H7 (cell line): ENCODE measurements around the gene HOXC13. TPM values are rescaled to one million over a fixed set of nuclear protein-coding genes. Genes with fewer than 3 reads are reported as not detected.

ENCODE experiments used
- DNase-seq: peaks from one replicate; pipeline ENCODE4 v3.0.0; 2012
- H3K27me3 ChIP-seq: 2 replicates; pipeline ENCODE4 v1.6.0; 2011; ENCODE audit warnings: mild to moderate bottlenecking, low read length; ENCODE audit not compliant: control insufficient read depth, insufficient read depth
- H3K36me3 ChIP-seq: replicated peaks from 2 replicates; pipeline ENCODE4 v1.5.1; 2011; ENCODE audit warnings: low read length; ENCODE audit not compliant: control insufficient read depth, insufficient read depth
- H3K4me3 ChIP-seq: 2 replicates; pipeline ENCODE4 v1.5.1; 2011; ENCODE audit warnings: low read depth, mild to moderate bottlenecking, control low read depth, low read length, moderate library complexity; ENCODE audit not compliant: insufficient read depth
- total RNA-seq: library from RNA; depleted of rRNA; stranded (reverse); fragments of >200 nt; shearing (Covaris generic); gene quantifications from 2 replicates; pipeline ENCODE4 v1.2.3, GENCODE V29; 2014

Gene HOXC13
- total RNA-seq, 1 experiment from 2014 or later = not detected

DNA sequence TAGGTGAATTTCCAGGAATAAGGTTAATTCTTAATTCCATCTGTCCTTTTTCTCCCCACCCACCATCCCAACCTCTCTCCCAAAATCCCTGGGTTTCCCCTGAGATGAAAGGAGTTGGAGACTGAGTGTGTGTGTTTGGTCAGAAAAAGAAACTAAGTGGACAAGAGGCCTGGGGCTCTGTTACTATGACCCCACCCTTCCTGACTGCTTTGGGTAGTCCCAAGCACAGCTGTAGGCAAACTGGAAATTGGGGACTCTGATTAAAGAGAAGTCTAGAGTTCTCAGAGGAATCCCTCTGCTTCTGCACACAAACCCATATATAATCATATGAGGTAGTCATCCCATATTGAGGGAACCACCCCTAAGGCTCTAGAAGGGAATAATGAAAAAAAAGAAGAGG, 9.1 kb downstream of the HOXC13 start:
- DNase-seq = peak; percentile 13
- Histone ChIP-seq H3K27me3 (peaks cover 100% of the 10 kb centered on the region), H3K4me3 (no peak overlapping the region), H3K36me3 (no peaks in the 10 kb centered on the region)

DNA sequence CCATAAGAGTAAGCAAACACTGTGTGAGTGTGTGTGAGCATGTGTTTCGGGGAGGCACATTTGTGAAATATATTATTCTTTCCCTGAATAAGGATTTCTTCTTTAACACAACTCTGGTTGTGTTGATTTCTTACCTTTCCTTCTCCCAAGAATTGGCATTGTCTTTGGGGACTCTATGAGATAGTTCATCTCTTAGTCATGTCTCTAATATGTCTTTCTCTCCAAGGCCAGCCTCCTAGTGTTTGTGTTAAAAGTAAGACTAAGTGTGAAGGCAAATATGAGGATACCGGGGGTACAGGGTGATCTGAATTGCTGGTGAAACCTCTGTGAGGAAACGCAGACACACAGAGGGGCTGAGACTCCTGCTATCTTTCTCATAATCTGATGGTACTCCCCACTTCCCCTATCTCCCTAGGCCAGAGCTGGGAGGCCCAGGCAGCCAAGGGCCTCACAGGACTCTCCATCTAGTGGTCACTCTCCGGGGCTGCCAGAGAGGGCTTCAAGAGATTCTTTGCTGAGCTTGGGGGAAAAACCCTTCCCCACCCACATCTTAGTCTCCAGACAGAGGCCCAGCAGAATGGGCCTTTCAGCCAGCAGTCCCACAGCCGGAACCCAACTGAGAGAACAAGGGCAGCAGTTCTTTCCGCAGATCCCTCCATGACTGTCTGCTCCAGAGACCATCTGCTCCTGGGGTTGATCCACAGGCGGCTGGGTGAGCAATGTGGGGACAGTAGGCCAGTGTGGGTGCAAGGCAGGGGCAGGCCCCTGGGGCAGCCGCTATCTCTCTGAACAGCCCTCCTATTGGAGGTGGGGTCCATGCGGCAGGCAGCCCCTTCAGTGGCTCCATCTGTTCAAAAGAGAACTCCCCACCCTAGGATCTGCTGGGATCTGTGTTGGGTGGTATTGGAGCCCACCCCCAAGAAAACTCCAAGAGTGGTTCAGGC, 10.3 kb downstream of the HOXC13 start:
- DNase-seq = peak; percentile 61
- H3K4me3 ChIP-seq = no peak overlapping the region
- H3K36me3 ChIP-seq = no peaks in the 10 kb centered on the region
- peaks cover 100% of the 10 kb centered on the region for H3K27me3 ChIP-seq

DNA sequence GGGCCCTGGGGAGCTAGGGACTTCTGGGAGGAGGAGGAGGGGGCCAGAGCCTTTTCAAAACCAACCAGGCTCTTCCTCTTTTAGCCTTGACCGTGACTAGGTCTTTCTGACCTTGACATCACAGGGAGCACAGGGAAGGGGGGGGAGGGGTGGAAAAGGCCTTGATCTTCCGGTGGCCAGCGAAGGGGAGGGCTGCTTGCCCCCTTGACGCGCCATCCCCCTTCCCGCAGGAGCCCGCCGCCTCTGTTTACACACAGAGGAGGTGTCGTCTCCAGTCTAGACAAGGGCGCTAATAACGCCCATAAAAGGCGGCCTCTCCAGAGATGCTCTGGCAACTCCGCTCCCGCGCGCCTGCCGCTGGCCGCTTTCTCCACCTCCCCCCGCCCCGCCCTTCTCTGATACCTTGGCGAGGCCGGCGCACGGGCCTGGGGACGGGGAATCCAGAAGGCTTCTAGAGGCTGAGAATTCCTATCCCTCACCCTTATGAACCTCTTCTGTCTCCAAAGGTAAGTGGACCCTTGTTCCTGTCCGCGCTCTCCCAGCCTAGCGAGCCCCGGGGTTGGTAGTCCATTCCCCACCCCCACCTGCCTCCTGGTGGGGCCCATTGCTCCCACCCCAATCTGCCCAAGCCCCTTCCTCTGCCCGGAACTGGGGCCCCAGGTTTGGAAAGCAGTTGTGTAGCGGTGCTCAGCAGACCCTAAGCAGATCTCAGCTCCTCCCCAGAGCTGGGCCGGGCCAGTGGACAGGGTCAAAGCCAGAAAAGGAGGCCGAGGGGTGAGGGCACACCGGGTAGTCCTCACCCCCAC, 11.2 kb downstream of the HOXC13 start:
- peak; percentile 75 for DNase-seq
- Histone ChIP-seq H3K36me3 (no peaks in the 10 kb centered on the region), H3K27me3 (peaks cover 100% of the 10 kb centered on the region)

DNA sequence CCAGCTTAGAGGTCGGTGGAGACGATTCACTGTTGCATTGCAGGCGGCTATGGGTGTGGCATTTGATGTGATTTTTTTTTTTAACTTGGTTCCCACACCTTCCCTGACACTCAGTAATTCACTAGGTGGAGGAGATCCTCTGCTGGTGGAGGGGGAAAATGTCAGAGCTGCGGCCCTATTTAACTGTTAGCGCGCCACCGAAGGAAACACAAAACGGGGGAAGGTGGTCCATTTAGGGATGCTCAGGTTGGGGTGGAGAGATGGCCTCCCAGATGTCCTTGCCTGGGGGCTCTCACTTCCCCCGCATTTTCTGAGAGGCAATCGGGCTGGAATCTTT, 11.8 kb downstream of the HOXC13 start:
- no peak for DNase-seq
- no peaks in the 10 kb centered on the region for H3K36me3 ChIP-seq
- H3K4me3 ChIP-seq = no peak overlapping the region
- H3K27me3 ChIP-seq = peaks cover 100% of the 10 kb centered on the region

More for the DNA sequence above, 11.2 kb downstream of the HOXC13 start:
- no peak overlapping the region for H3K4me3 ChIP-seq

DNA sequence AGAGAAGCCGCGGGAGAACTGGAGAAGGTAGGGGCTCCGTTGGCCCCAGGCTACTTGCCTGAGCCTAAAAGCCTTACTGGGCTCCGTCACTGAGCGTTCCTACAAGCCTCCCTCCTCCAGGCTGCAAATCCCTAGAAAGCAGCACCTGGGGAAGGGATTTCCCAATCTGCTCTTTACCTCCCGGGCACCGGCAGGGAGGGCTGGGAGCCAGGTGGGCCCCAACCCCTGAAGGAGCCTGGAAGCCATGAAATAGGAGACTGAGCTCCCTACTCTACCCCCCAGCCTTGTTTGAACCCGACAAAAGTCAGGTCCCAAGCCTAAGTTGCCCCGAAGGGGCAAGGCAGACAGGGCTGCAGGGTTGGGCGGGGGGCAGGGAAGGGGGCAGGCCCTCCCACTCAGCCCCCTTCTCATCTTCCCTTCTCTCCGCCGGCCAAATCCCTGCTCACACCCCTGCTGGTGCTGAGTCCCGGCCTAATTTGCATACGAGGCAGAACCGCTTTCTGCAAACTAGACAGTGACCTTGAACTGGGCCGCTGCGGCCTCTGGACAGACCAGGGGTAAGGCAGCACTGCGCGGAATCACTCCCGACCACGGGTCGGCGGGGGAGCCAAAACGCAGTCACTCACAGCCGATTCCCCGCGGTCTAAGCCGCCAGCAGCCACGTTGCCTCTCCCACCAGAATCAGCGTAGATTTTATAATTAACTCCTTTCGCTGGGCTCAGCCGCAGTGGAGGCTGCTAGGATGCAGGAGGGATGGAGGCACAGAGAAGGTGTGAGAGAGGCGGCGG, 12.4 kb downstream of the HOXC13 start:
- DNase-seq = peak; percentile 65
- Histone ChIP-seq H3K36me3 (no peaks in the 10 kb centered on the region), H3K27me3 (peaks cover 100% of the 10 kb centered on the region), H3K4me3 (no peak overlapping the region)

DNA sequence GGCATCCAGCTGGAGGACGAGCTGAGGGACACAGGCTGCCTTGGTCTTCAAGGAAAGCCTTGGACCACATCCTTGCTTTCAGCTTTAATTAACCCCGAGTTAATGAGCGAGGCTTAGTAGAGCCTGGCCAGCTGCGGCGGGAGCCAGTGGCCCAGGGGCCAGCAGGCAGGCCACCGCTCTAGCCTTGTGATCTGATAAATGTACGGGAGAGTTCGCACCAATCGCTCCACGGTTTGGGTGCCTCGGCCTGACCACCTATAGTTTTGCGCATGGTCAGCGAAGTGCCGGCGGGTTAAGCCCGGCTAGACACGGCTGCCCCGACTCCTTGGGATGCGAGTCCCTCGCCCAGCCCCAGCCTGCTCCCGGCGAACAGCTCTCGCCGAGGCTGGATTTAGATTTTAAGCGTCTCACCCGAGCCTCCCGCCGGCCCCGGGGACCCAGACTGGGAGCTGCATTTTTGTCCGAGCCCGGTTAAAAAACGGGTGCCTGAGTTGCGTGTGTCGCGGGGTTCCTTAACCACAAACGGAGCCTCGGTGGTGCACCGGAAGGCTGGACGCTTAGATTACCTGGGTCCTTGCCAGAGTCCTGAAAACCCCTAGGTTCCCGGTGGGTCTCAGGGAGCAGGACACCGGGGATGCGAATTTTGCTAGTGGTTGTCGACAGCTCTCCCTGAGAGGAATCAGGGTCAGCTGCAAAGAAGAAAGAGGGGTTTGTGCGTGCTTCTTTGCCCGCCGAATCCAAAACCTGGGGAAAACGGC, 13.1 kb downstream of the HOXC13 start:
- peaks cover 100% of the 10 kb centered on the region for H3K27me3 ChIP-seq
- peak; percentile 80 for DNase-seq
- H3K4me3 ChIP-seq = no peak overlapping the region
- no peaks in the 10 kb centered on the region for H3K36me3 ChIP-seq

DNA sequence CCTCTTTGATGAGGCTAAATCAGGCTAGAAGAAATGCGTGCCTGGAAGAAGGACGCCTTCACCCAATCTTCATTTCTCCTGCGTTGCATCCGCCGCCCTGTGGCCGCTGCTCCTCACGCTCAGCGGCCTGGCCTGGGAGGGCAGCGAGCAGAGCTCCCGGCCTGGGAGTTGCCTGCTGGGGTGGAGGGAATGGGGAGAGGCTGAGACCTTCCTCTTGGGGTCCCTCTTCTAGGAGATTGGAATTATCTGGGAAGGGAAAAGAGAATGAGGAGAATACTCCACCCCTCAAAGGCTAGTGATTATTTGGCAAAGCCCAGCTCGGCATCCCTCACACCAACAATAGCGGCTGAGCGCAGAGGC, 13.7 kb downstream of the HOXC13 start:
- Histone ChIP-seq H3K4me3 (no peak overlapping the region), H3K27me3 (peaks cover 100% of the 10 kb centered on the region), H3K36me3 (no peaks in the 10 kb centered on the region)
- DNase-seq = peak; percentile 82

DNA sequence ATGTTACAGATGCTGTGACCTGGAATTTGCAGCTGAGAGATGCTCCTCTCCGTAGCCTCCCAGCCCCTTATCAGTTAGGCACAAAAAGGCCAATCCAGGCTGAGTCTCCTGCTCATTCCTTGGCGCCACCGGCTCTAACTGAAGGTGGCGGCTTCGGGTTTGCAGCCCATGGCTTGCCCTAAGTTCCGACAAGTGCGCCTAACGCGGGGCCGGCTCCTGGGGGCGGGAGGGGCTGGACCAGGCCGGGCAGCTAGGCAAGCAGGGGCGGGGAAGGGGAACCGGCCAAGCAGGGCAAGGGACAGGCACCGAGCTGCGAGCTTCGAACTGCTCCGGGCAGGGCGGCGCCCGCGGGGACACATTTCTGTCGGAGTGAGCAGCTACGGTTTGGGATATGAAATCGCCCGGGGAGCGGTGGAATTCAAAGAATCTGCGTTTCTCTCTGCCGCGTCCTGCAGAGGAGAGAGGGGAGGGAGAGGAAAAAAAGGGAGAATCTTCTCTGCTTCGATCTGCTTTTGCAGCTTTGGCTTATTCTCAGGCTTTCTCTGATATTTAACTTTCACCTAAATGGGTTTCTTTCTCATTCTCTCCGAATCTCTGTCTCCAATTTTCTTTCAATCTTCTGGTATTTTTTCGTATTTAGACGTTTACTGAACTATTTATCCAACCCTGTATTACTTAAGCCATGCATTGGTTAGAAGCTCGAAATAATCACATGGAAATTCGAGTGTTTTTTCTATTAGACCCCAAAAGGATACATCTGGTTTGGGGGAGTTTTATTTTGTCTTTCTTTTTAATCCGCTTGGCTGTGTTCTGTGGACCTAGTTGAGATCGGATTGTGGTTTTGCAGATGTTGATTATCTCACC, 14.5 kb downstream of the HOXC13 start:
- peak; percentile 83 for DNase-seq
- H3K27me3 ChIP-seq = peaks cover 100% of the 10 kb centered on the region
- H3K4me3 ChIP-seq = no peak overlapping the region

DNA sequence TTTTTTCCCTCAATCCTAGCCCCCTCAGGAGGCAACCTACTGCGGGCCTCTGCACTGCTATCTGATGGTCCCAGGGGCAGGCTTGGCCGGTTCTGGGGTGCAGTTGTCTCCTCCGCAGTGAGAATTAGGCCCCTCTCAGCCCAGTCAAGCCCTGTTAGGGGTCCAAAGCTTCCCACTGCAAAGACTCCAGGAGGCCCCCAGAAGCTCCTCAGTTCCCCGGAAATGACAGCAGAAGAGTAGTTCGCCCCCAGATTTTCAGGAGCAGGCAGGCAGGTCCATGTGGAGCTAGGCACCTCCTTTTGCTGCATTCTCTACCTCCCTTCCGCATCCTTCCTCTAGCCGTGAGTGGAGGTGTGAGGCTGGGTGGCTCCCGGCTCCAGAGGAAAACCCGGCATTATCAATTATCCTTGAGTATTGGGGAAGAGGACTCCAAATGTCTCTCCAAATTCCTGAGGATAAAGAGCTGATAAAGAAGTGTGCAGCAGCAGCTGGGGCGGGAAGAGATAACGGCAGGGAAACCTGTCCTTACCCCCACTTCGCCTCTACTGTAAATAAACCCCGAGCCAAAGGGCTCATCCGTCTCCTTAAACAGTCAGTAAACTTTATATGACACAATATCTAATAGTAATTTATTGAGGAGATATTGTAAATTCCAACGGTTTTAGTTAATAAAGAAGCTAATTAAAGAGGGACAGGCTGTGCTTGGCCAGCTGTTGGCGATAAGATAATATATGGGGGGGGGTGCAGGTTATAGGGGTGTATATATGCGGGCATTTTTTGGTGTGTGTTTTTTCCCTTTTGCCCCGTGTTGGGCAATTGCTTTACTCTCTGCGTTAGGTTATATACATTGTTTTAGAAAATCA, 15.4 kb downstream of the HOXC13 start:
- no peak for DNase-seq
- H3K4me3 ChIP-seq = no peak overlapping the region
- H3K36me3 ChIP-seq = no peaks in the 10 kb centered on the region
- peaks cover 100% of the 10 kb centered on the region for H3K27me3 ChIP-seq

More for the DNA sequence above, 14.5 kb downstream of the HOXC13 start:
- no peaks in the 10 kb centered on the region for H3K36me3 ChIP-seq

DNA sequence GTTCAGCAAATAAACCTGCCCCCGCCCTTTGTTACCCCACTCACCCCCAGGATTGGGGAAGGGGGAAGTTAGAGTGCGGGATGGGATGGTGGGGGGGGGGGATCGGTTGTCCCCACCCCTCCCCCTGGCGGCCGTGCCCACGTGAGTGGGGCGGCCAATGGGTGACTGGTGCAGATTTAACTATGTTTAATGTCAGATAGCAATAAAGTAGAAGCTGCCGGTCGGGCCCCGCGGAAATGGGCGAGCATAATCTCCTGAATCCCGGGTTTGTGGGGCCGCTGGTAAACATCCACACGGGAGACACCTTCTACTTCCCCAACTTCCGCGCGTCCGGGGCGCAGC, 16.0 kb downstream of the HOXC13 start, which contains the start of gene HOXC12:
Gene HOXC12, plus strand, starts transcription at position 210 of the 342 bp plus-strand sequence. Its CDS starts 27 bp downstream, at position 237.
- H3K4me3 ChIP-seq = no peak within 1 kb of the TSS
- DNase-seq = peak; percentile 77
- no peaks in the 10 kb centered on the region for H3K36me3 ChIP-seq
- H3K27me3 ChIP-seq = peaks cover 100% of the 10 kb centered on the region

DNA sequence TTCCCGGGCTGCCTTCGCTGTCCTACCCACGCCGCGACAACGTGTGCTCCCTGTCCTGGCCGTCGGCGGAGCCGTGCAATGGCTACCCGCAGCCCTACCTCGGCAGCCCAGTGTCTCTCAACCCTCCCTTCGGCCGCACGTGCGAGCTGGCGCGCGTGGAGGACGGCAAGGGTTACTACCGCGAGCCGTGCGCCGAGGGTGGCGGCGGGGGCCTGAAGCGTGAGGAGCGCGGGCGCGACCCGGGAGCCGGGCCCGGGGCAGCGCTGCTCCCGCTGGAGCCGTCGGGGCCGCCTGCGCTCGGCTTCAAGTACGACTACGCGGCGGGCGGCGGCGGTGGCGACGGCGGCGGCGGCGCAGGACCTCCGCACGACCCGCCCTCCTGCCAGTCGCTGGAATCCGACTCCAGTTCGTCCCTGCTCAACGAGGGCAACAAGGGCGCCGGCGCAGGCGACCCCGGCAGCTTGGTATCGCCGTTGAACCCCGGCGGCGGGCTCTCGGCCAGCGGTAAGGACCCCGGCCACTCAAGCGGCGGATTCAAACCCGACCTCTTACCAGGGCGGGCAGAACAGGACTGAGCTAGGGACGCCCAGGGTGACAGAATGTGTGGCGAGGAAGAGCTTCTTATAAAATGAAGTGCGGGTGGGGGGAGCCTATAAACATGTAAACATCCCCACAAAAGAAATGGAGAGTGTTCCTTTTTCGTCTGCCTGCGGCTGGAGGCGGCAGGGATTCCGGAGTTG, 16.6 kb downstream of the HOXC13 start:
- H3K36me3 ChIP-seq = no peaks in the 10 kb centered on the region
- peak; percentile 77 for DNase-seq
- H3K4me3 ChIP-seq = no peak overlapping the region
- H3K27me3 ChIP-seq = peaks cover 100% of the 10 kb centered on the region

DNA sequence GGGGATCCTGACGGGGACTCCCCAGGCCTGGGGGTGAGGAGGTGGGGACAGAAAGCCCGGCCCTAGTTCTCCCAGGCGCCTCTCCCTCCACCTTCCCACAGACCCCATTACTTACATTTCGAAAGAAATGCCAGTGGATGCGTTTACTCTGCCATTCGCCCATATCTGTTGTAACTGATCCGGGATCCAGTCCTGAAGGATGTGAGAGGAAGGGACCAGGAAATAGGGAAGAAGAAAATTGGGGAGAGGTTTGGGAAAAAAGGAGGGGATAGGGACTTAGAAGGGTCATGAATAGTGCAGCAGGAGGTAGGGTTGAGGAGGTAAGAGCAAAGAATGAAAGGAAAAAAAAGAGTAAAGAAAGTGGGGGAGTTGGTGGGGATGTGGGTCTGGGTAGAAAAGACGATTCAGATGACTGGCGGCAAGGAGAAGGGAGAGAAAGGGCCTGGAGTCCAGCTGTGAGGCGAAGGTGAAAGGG, 17.2 kb downstream of the HOXC13 start:
- DNase-seq = no peak
- no peaks in the 10 kb centered on the region for H3K36me3 ChIP-seq
- H3K4me3 ChIP-seq = no peak overlapping the region
- peaks cover 100% of the 10 kb centered on the region for H3K27me3 ChIP-seq
